Progenitor cell of endocrine pancreas (in vitro differentiated cells): ENCODE measurements around the gene ATP5F1D. TPM values are rescaled to one million over a fixed set of nuclear protein-coding genes. Genes with fewer than 3 reads are reported as not detected.
"Not testable (repeated sequence)": the region's sequence is repeated elsewhere in the genome, so short reads cannot be mapped to it uniquely, and the experiment has no call there.

Experiments used
- DNase-seq: peaks from one replicate; pipeline ENCODE4 v3.0.0; 2021; ENCODE audit warnings: low spot score; ENCODE audit not compliant: unreplicated experiment
- H3K27ac Mint-ChIP-seq: 2 replicates; pipeline ENCODE4 v1.8.0; 2021; ENCODE audit warnings: mild to moderate bottlenecking, moderate library complexity, mixed read lengths
- H3K27me3 Mint-ChIP-seq: 2 replicates; pipeline ENCODE4 v1.8.0; 2021; ENCODE audit warnings: mixed read lengths
- H3K36me3 Mint-ChIP-seq: 2 replicates; pipeline ENCODE4 v1.8.0; 2022; ENCODE audit warnings: mixed read lengths; ENCODE audit not compliant: insufficient read depth
- H3K4me1 Mint-ChIP-seq: 2 replicates; pipeline ENCODE4 v1.8.0; 2021; ENCODE audit warnings: low read depth, mixed read lengths
- H3K4me3 Mint-ChIP-seq: 2 replicates; pipeline ENCODE4 v1.8.0; 2021; ENCODE audit warnings: low read depth, mild to moderate bottlenecking, moderate library complexity, mixed read lengths
- H3K9me3 Mint-ChIP-seq: 2 replicates; pipeline ENCODE4 v1.8.0; 2021; ENCODE audit warnings: low read depth, mixed read lengths
- CTCF ChIP-seq: fragments of 200-600 bp; sonication (generic); IDR thresholded peaks from one replicate; pipeline ENCODE4 v1.5.0; 2021; ENCODE audit warnings: antibody characterized with exemption, mild to moderate bottlenecking; ENCODE audit not compliant: unreplicated experiment
- total RNA-seq: library from RNA; stranded (reverse); gene quantifications from 2 replicates; pipeline ENCODE4 v1.2.1, GENCODE V29; 2021

The ATP5F1D gene
- total RNA-seq, 1 donor from 2014 or later = 107 TPM

- no peaks in the 10 kb centered on the region for H3K27me3 Mint-ChIP-seq
- peaks cover 4% of the 10 kb centered on the region for H3K36me3 Mint-ChIP-seq
- H3K4me3 Mint-ChIP-seq = peak overlapping the region; percentile 81
- TF ChIP-seq CTCF = no peak
- H3K9me3 Mint-ChIP-seq = no peaks in the 10 kb centered on the region
- H3K4me1 Mint-ChIP-seq = peaks cover 18% of the 10 kb centered on the region
- H3K27ac Mint-ChIP-seq = peak overlapping the region; percentile 82
- no peak for DNase-seq
These were observed 34.6 kb upstream of the ATP5F1D start for GRCh38 chr19:1206864-1207450.

- not testable (repeated sequence) for H3K9me3 Mint-ChIP-seq, DNase-seq, H3K36me3 Mint-ChIP-seq, H3K27ac Mint-ChIP-seq, H3K27me3 Mint-ChIP-seq, H3K4me3 Mint-ChIP-seq
- peaks cover 22% of the 10 kb centered on the region for H3K4me1 Mint-ChIP-seq
These were observed 32.7 kb upstream of the ATP5F1D start for GRCh38 chr19:1208830-1209229.

GRCh38 chr19:1210227-1210538, 31.4 kb upstream of the ATP5F1D start:
- DNase-seq = no peak
- Mint-ChIP-seq H3K4me3 (no peak overlapping the region), H3K27me3 (no peaks in the 10 kb centered on the region), H3K27ac (peak overlapping the region; percentile 24), H3K9me3 (no peaks in the 10 kb centered on the region), H3K36me3 (peaks cover 8% of the 10 kb centered on the region), H3K4me1 (peaks cover 24% of the 10 kb centered on the region)
- TF ChIP-seq CTCF = no peak

- Mint-ChIP-seq H3K4me3 (no peak overlapping the region), H3K36me3 (peaks cover 8% of the 10 kb centered on the region), H3K4me1 (peaks cover 22% of the 10 kb centered on the region), H3K27ac (no peak overlapping the region), H3K27me3 (no peaks in the 10 kb centered on the region), H3K9me3 (no peaks in the 10 kb centered on the region)
- DNase-seq = no peak
- TF ChIP-seq CTCF = no peak
These were observed 29.9 kb upstream of the ATP5F1D start for GRCh38 chr19:1211494-1212234.

GRCh38 chr19:1213391-1214286, 27.9 kb upstream of the ATP5F1D start:
- peaks cover 9% of the 10 kb centered on the region for H3K4me1 Mint-ChIP-seq
- no peak for DNase-seq
- H3K27me3 Mint-ChIP-seq = no peaks in the 10 kb centered on the region
- peaks cover 8% of the 10 kb centered on the region for H3K36me3 Mint-ChIP-seq
- TF ChIP-seq CTCF = no peak
- no peak overlapping the region for H3K4me3 Mint-ChIP-seq
- no peaks in the 10 kb centered on the region for H3K9me3 Mint-ChIP-seq
- H3K27ac Mint-ChIP-seq = peak overlapping the region; percentile 92
